HG02852 (cell line): Measurements from ENCODE around the gene KLF15.

Source experiments
- ATAC-seq: cut with Tn5 transposase; IDR thresholded peaks from one replicate; pipeline ENCODE4 v1.9.1; 2021; ENCODE audit warnings: mild to moderate bottlenecking, moderate library complexity; ENCODE audit not compliant: unreplicated experiment

KLF15 gene

GRCh38 chr3:126307591-126308393 lies 49.4 kb downstream of the KLF15 start:
- no peak for ATAC-seq

GRCh38 chr3:126306888-126307482 lies 50.2 kb downstream of the KLF15 start:
- ATAC-seq = no peak

GRCh38 chr3:126306397-126306796 lies 50.8 kb downstream of the KLF15 start:
- ATAC-seq = no peak

GRCh38 chr3:126305427-126305826 lies 51.8 kb downstream of the KLF15 start:
- ATAC-seq = no peak

GRCh38 chr3:126304704-126305103 lies 52.5 kb downstream of the KLF15 start:
- no peak for ATAC-seq

GRCh38 chr3:126304291-126304690 lies 52.9 kb downstream of the KLF15 start:
- ATAC-seq = no peak

- no peak for ATAC-seq
These were observed 53.9 kb downstream of the KLF15 start for GRCh38 chr3:126303272-126303671.

GRCh38 chr3:126300761-126301481 lies 56.3 kb downstream of the KLF15 start:
- no peak for ATAC-seq

GRCh38 chr3:126300001-126300760 lies 57.0 kb downstream of the KLF15 start:
- ATAC-seq = no peak

GRCh38 chr3:126295407-126295939 lies 61.7 kb downstream of the KLF15 start:
- ATAC-seq = no peak

- no peak for ATAC-seq
These were observed 62.9 kb downstream of the KLF15 start for GRCh38 chr3:126294211-126294808.

GRCh38 chr3:126293370-126294082 lies 63.7 kb downstream of the KLF15 start:
- no peak for ATAC-seq
